Osteocyte (in vitro differentiated cells): ENCODE measurements around the gene DLAT. TPM values are rescaled to one million over a fixed set of nuclear protein-coding genes. Genes with fewer than 3 reads are reported as not detected.
"Not testable (repeated sequence)": the region's sequence is repeated elsewhere in the genome, so short reads cannot be mapped to it uniquely, and the experiment has no call there.

Experiments used
- DNase-seq: peaks from one replicate; pipeline ENCODE4 v3.0.0; 2021; ENCODE audit warnings: mixed read lengths; ENCODE audit not compliant: unreplicated experiment; ENCODE audit errors: extremely low spot score
- H3K27ac Mint-ChIP-seq: one replicate; pipeline ENCODE4 v1.8.0; 2021; ENCODE audit warnings: mild to moderate bottlenecking, mixed read lengths; ENCODE audit not compliant: unreplicated experiment
- H3K27me3 Mint-ChIP-seq: one replicate; pipeline ENCODE4 v1.8.0; 2021; ENCODE audit warnings: mixed read lengths; ENCODE audit not compliant: unreplicated experiment
- H3K36me3 Mint-ChIP-seq: one replicate; pipeline ENCODE4 v1.8.0; 2021; ENCODE audit warnings: mixed read lengths; ENCODE audit not compliant: unreplicated experiment
- H3K4me1 Mint-ChIP-seq: one replicate; pipeline ENCODE4 v1.8.0; 2021; ENCODE audit warnings: mixed read lengths; ENCODE audit not compliant: unreplicated experiment
- H3K4me3 Mint-ChIP-seq: one replicate; pipeline ENCODE4 v1.8.0; 2021; ENCODE audit warnings: mild to moderate bottlenecking, moderate library complexity, mixed read lengths; ENCODE audit not compliant: unreplicated experiment
- H3K9me3 Mint-ChIP-seq: one replicate; pipeline ENCODE4 v1.8.0; 2021; ENCODE audit warnings: mixed read lengths; ENCODE audit not compliant: unreplicated experiment
- total RNA-seq: library from RNA; stranded (reverse); gene quantifications from 2 replicates; pipeline ENCODE4 v1.2.1, GENCODE V29; 2021
- TF ChIP-seq, protein P1 (sequence below): fragments of 200-600 bp; sonication (generic); IDR thresholded peaks from 2 replicates; pipeline ENCODE4 v1.5.0; 2021; ENCODE audit warnings: antibody characterized with exemption, mild to moderate bottlenecking, moderate library complexity

Gene DLAT
- total RNA-seq, 1 donor from 2014 or later = 26.4 TPM

DNA sequence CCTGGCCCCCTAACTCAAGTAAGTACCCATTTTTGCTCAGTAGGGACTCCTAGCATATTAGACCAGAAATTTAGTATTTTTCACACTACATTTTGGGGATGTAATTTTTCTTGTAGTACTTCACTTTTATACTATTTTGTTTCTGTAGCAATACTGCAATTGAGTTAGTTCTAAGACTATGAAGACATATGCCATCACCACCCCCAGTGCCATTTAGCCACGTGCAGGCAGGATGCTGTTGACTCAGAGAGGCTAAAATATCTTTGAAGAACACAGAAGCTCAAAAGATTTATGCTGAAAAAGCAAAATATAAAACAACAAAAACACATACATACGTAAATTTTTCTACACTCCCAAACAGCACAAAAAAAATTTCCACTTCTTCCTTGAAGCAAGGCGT is 29.1 kb upstream of the DLAT start:
- Mint-ChIP-seq H3K4me3 (no peak overlapping the region), H3K4me1 (no peaks in the 10 kb centered on the region), H3K27me3 (no peaks in the 10 kb centered on the region), H3K36me3 (peaks cover 14% of the 10 kb centered on the region), H3K9me3 (no peaks in the 10 kb centered on the region), H3K27ac (no peak overlapping the region)
- DNase-seq = no peak
- TF ChIP-seq, protein P1, sequence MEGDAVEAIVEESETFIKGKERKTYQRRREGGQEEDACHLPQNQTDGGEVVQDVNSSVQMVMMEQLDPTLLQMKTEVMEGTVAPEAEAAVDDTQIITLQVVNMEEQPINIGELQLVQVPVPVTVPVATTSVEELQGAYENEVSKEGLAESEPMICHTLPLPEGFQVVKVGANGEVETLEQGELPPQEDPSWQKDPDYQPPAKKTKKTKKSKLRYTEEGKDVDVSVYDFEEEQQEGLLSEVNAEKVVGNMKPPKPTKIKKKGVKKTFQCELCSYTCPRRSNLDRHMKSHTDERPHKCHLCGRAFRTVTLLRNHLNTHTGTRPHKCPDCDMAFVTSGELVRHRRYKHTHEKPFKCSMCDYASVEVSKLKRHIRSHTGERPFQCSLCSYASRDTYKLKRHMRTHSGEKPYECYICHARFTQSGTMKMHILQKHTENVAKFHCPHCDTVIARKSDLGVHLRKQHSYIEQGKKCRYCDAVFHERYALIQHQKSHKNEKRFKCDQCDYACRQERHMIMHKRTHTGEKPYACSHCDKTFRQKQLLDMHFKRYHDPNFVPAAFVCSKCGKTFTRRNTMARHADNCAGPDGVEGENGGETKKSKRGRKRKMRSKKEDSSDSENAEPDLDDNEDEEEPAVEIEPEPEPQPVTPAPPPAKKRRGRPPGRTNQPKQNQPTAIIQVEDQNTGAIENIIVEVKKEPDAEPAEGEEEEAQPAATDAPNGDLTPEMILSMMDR = no peak

DNA sequence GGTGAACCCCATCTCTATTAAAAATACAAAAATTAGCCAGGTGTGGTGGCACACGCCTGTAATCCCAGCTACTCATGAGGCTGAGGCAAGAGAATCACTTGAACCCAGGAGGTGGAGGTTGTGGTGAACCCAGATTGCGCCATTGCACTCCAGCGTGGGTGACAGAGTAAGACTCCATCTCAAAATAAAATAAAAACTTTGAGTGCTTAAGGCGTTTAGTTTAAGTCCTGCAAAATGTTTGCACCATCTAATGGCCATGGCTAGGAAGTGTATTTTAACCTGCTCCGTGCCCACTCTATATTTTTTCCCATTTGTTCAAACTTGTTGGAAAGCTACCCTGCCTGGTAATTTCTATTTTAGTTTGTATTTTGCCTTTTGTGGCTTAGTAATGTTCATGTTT is 28.5 kb upstream of the DLAT start:
- TF ChIP-seq, protein P1 = peak; percentile 64
- not testable (repeated sequence) for H3K9me3 Mint-ChIP-seq, H3K4me3 Mint-ChIP-seq, DNase-seq, H3K27me3 Mint-ChIP-seq, H3K4me1 Mint-ChIP-seq, H3K27ac Mint-ChIP-seq
- peaks cover 15% of the 10 kb centered on the region for H3K36me3 Mint-ChIP-seq

DNA sequence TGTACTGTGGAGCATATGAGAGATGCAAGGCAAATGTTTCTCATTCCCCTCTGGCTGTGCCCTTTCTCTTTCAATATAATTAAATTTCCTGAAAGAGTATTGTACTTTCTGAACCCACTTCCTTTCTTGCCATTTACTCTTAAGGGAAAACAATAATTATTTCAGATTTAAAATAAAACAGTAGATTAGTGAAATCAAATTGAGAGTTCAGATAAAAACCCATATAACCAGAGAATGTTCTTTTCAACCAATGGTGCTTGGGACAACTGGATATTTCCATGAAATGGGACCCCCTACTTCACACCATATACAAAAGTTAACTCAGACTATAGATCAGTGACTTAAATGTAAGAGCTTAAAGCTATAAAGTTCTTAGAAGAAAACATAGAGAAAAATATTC is 26.1 kb upstream of the DLAT start:
- TF ChIP-seq, protein P1 = no peak
- Mint-ChIP-seq H3K27me3 (no peaks in the 10 kb centered on the region), H3K9me3 (no peaks in the 10 kb centered on the region), H3K36me3 (peaks cover 13% of the 10 kb centered on the region), H3K27ac (no peak overlapping the region), H3K4me3 (no peak overlapping the region), H3K4me1 (no peaks in the 10 kb centered on the region)
- DNase-seq = no peak

DNA sequence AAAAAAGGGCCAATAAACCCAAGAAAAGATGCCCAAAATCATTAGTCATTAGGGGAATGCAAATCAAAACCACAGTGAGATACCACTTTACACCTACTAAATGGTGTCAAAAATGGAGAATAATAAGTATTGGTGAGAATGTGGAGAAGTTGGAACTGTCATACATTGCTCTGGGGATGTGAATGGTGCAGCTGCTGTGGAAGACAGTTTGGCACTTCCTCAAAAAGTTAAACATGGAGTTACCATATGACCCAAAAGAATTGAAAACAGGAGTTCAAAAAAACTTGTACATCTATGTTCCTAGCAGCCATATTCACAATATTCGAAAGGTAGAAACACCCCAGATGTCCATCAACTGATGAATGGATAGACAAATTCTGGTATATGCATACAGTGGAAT is 24.5 kb upstream of the DLAT start:
- TF ChIP-seq, protein P1 = no peak
- Mint-ChIP-seq H3K27ac (no peak overlapping the region), H3K36me3 (peaks cover 17% of the 10 kb centered on the region), H3K4me3 (no peak overlapping the region), H3K27me3 (no peaks in the 10 kb centered on the region), H3K4me1 (no peaks in the 10 kb centered on the region), H3K9me3 (no peaks in the 10 kb centered on the region)
- DNase-seq = no peak

DNA sequence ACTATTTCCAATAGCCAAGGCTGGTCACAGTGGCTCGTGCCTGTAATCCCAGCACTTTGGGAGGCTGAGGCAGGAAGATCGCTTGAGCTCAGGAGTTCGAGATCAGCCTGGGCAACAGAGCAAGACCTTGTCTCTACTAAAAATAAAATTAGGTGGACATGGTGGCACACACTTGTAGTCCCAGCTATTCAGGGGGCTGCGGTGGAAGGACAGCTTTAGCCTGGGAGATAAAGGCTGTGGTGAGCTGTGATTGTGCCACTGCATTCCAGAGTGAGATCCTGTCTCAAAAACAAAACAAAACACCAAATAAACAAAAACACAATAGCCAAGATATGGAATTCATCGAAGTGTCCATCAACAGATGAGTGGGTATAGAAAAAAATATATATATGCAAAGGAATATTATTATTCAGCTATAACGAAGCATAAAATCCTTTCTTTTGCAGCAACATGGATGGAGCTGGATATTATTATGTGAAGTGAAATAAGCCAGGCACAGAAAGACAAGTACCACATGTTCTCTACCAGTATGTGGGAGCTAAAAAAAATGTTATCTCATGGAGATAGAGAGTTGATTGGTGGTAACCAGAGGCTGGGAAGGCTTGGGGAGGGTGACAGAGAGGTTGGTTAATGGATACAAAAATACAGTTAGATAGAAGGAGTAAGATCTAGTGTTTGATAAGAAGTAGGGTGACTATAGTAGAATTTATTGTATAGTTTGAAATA is 22.6 kb upstream of the DLAT start:
- H3K27me3 Mint-ChIP-seq = no peaks in the 10 kb centered on the region
- H3K4me3 Mint-ChIP-seq = no peak overlapping the region
- TF ChIP-seq, protein P1 = no peak
- H3K27ac Mint-ChIP-seq = no peak overlapping the region
- H3K36me3 Mint-ChIP-seq = peaks cover 17% of the 10 kb centered on the region
- no peaks in the 10 kb centered on the region for H3K4me1 Mint-ChIP-seq
- H3K9me3 Mint-ChIP-seq = peaks cover 9% of the 10 kb centered on the region
- DNase-seq = no peak
